ENCODE results near the gene SCN4B. TPM values are rescaled to one million over a fixed set of nuclear protein-coding genes. Genes with fewer than 3 reads are reported as not detected.

The SCN4B gene
- total and polyA plus RNA-seq, 2 of the 4 experiments (the other 2 are of a cell fraction) = 0.18 to 0.44 TPM

- H2AK5ac ChIP-seq (ENCODE audit: low read depth, low read length) = no peak overlapping the region
- H3K79me1 ChIP-seq (ENCODE audit: low read depth in 1 of 2, low read length in 2 of 2) = no peaks in the 10 kb centered on the region
- dilution Hi-C loops (cut with HindIII; ENCODE audit: low sequenced_read_pairs, unreplicated experiment) (no loop called here), intact Hi-C loops (cut with micrococcal nuclease) (no loop called here), in situ Hi-C loops (cut with MboI; ENCODE audit: low sequenced_read_pairs) (no loop called here)
- no peaks in the 10 kb centered on the region for H3K9me3 ChIP-seq (ENCODE audit: control insufficient read depth, insufficient read depth, low read length)
- TF ChIP-seq MXI1 (IDR thresholded peaks at IDR 0.05; ENCODE audit: borderline replicate concordance, low read depth, low read length) (no peak), CEBPB (IDR thresholded peaks at IDR 0.05; ENCODE audit: low read depth, low read length) (no peak), SMC3 (IDR thresholded peaks at IDR 0.05; ENCODE audit: low read depth, low read length) (no peak), MAFK (IDR thresholded peaks at IDR 0.05; ENCODE audit: low read depth, low read length) (no peak), FOS (IDR thresholded peaks at IDR 0.05; ENCODE audit: low read depth, low read length) (no peak), POLR2A (IDR thresholded peaks at IDR 0.05; ENCODE audit: low read depth, low read length) (no peak)
- H4K91ac ChIP-seq (ENCODE audit: insufficient read depth, low read depth, low read length) = no peak overlapping the region
- H2AK9ac ChIP-seq (replicated peaks; ENCODE audit: low read depth, low read length, poor library complexity) = no peak overlapping the region
- H3K56ac ChIP-seq (ENCODE audit: extremely low read depth, insufficient read depth, low read length) = no peak overlapping the region
- H3K4me1 ChIP-seq (ENCODE audit: control insufficient read depth, insufficient read depth, low read length) = no peaks in the 10 kb centered on the region
- no peak overlapping the region for H3K23ac ChIP-seq (ENCODE audit: low read depth, low read length)
- H3K27ac ChIP-seq (ENCODE audit: insufficient read depth, low read length) = no peak overlapping the region
- H2BK20ac ChIP-seq (ENCODE audit: low read depth, low read length) = no peak overlapping the region
- no TSS peak for BruUV-seq (replicated peaks)
- no peak overlapping the region for H4K8ac ChIP-seq (ENCODE audit: low read depth in 2 of 2, low read length in 2 of 2)
- no CpG with 5 or more reads among the region's 5 CpGs for WGBS, 2 experiments (ENCODE audit: extremely low coverage in 2 of 2, insufficient read length in 1 of 2)
- no peaks in the 10 kb centered on the region for H4K20me1 ChIP-seq (ENCODE audit: insufficient read depth, low read length)
- H3K36me3 ChIP-seq (ENCODE audit: control insufficient read depth, insufficient read depth, low read length) = no peaks in the 10 kb centered on the region
- no peak overlapping the region for H2BK15ac ChIP-seq (ENCODE audit: low read depth, low read length)
- H3K27me3 ChIP-seq (ENCODE audit: control insufficient read depth, insufficient read depth, low read length) = peaks cover 9% of the 10 kb centered on the region
- no peak overlapping the region for H3K4me2 ChIP-seq (ENCODE audit: low read depth, low read length)
- DNase-seq (no peak), ATAC-seq (ENCODE audit: low read depth) (no peak)
- no peak overlapping the region for H3K4ac ChIP-seq (ENCODE audit: low read depth, low read length)
- no peak overlapping the region for H3K4me3 ChIP-seq (ENCODE audit: insufficient read depth, low read depth, low read length)
- H2BK120ac ChIP-seq (ENCODE audit: low read depth, low read length) = no peak overlapping the region
- H3K18ac ChIP-seq (ENCODE audit: low read depth, low read length) = no peak overlapping the region
- no peak overlapping the region for H3K14ac ChIP-seq (replicated peaks; ENCODE audit: low read depth, low read length)
- H3K9ac ChIP-seq (ENCODE audit: low read depth, low read length) = no peak overlapping the region
- no peak overlapping the region for H2AFZ ChIP-seq (replicated peaks; ENCODE audit: low read length, poor library complexity)
- ChIA-PET CTCF (no interaction called here), POLR2A (ENCODE audit: unreplicated experiment) (no interaction called here)
- no peak overlapping the region for H4K5ac ChIP-seq (ENCODE audit: low read depth, low read length)
- no peak overlapping the region for H2BK5ac ChIP-seq (ENCODE audit: low read depth, low read length, poor library complexity, severe bottlenecking)
- H3K9me1 ChIP-seq (ENCODE audit: insufficient read depth, low read length) = no peaks in the 10 kb centered on the region
Measured at GRCh38 chr11:118200497-118200896, 47.9 kb upstream of the SCN4B start.
